Hematopoietic multipotent progenitor cell treated with erythropoietin and hydrocortisone succinate and interleukin-3 and kit ligand, for 17 days (in vitro differentiated cells): Measurements from ENCODE around the gene HERC5.

Experiments
- DNase-seq: peaks from one replicate; pipeline ENCODE4 v3.0.0-alpha.2; 2015; ENCODE audit warnings: low spot score

Gene HERC5

GRCh38 chr4:88522702-88523324 is 65.9 kb downstream of the HERC5 start:
- peak; percentile 45 for DNase-seq

DNA sequence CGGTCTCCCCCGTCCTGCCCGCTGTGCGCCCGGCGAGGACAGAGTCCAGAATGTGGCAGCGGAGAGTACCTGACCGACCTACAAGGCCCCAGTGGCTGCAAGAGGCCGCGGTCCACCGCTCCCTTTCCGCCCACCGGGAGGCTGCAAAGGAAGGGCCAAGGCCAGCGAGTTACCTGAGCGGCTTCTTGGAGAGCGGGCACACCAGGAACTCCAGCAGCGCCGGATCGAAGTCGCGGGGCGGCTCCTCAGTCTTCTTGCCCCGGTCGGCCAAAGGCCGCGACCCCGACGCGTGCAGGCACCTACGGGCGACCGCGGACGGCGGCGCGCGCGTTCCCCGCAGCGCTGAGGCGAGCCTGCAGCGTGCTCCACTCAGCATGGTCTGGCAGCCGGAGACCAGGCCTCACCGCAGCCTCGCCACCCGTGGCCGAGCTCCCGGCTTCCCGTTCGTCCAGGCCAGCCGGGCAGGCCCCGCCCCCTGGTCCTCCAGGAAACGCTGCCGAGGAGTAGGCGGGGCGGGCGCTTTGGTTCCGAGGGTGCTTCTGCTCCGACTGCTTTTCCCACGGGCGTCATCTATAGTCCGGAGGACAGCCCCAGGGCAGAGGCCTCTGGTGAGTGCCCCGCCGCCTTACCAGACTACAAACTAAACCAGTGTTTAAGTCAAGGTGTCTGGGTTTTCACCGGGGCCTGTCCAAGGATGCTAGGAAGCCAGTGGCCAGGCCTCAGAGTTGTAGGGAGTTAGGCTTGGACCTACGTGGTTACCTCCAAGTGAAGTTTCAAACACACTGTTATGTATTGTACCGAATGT is 66.6 kb downstream of the HERC5 start, which contains the start of gene PYURF:
Gene PYURF, minus strand, starts transcription at position 452 of the 805 bp plus-strand sequence. Its CDS starts 76 bp downstream, at position 376.
- DNase-seq, result peak; percentile 82

GRCh38 chr4:88524171-88524570 is 67.3 kb downstream of the HERC5 start:
- no peak for DNase-seq

DNA sequence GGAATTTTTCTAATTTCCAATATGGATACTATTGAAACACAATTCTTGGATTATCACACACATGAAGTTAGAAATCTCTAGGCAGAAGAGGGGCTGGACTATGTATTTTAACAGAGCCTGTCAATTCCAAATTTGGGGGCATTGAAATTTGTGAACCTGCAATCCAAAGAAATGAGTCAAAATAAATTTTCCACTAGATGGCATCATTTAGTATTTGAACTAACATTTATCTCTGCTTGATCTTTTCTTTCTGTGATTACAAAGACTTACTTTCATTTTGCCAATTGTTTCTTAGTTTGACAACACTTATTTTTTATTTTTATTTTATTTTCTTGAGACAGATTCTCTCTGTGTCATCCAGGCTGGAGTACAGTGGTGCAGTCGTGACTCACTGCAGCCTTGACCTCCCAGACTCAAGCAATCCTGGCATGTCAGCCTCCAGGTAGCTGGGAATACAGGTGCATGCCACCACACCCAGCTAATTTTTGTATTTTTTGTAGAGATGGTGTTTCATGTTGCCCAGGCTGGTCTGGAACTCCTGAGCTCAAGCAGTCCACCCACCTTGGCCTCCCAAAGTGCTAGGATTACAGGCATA is 69.4 kb downstream of the HERC5 start:
- DNase-seq, result no peak

- no peak for DNase-seq
Measured at GRCh38 chr4:88527787-88528186, 70.9 kb downstream of the HERC5 start.

- DNase-seq, result no peak
Measured at GRCh38 chr4:88528861-88529260, 71.9 kb downstream of the HERC5 start.

DNA sequence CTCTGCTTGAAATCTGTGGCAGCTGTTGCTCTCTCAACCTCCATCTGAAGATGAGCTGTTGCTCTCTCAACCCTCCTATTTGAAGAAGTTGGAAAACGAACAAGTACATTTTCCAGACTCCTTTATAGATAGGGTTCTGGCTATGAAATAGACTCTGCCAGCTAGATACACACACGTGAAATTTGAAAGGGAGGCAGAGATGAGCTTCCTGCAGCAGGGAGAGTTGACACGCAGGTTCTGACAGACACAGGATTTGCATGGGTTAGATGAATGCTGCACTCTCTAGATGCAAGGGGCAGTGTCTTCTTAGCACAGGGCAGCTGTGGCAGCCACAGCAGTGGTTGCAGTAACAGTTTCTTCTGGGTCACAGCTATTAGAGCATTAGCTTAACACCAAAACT is 74.6 kb downstream of the HERC5 start:
- no peak for DNase-seq

- no peak for DNase-seq
Measured at GRCh38 chr4:88533088-88533790, 76.3 kb downstream of the HERC5 start.

DNA sequence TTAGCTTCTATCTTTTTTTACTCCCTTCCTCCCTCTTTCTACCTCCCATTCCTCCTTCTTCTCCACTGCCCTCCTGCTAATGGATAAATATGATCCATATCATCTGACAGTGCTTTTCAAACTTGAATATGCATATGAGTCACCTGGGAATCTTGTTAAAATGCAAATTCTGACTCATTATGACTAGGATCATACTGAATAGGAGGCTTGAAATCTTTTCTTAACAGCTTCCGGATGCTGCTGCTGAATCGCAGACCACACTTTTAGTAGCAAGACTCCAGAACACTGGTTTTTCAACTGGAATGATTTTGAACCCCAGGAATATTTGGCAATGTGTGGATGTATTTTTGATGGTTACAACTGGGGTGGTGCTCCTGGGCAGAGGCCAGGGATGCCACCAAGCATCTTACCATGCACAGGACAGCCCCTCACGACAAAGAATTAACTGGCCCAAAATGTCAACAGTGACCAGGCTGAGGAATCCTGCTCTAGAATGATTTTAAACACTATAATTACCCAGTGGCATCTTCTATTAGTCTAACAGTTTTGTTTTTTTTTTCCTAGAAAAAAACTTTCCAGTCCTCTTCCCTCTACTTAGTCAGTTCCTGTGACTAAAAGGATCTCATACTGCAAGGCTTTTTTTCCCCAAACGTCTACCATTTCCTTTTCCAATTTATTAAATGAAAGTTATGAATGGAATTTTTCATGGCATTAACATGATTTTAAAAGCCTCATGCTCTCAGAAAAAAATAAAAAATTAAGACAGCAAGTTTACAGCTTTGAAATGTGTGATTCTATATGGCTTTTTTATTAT is 77.2 kb downstream of the HERC5 start:
- DNase-seq, result no peak

GRCh38 chr4:88535090-88535755 is 78.3 kb downstream of the HERC5 start:
- DNase-seq, result no peak

DNA sequence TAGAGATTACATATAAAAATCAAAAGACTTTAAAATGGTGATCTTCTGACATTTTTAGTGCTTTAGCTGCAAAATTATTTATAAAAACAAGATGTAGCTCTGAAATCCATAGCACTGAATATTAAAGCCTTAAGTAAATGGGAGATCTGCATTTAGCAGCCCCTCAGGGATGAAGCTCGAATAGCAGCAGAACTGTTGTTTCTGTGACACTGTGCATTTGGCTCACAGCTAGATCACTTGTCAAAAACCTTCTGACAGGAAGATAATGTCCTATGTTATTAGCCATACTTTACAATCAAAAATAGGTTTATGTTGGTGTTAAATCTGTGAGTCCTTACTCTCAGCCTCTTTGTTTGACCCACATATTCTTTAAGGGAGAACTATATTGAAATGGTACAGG is 80.8 kb downstream of the HERC5 start:
- DNase-seq, result no peak

- DNase-seq, result peak; percentile 51
Measured at GRCh38 chr4:88539322-88540068, 82.6 kb downstream of the HERC5 start.

DNA sequence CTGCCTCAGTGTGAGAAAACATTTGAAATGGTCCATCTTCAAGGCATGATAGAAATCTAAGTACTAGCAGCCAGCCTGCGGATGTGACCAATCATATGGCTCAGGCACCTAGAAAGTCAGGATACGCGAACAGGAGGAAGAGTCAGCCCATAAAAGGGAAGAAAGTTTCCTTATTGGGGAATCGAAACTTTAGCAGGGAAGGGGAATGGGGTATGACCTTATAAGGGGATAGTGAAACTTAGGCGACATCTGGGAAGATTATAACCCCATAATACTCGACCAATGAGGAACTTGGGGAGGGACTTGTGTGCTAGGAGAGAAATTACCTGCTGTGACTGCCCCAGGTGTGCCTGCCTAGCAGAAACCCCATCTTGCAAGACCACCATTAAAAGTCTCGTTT is 92.9 kb downstream of the HERC5 start:
- DNase-seq, result no peak
